ENCODE results near the gene CPNE8. TPM values are rescaled to one million over a fixed set of nuclear protein-coding genes. Genes with fewer than 3 reads are reported as not detected.

The CPNE8 gene
- total RNA-seq, 1 donor from 2014 or later: 2.2 TPM

DNA sequence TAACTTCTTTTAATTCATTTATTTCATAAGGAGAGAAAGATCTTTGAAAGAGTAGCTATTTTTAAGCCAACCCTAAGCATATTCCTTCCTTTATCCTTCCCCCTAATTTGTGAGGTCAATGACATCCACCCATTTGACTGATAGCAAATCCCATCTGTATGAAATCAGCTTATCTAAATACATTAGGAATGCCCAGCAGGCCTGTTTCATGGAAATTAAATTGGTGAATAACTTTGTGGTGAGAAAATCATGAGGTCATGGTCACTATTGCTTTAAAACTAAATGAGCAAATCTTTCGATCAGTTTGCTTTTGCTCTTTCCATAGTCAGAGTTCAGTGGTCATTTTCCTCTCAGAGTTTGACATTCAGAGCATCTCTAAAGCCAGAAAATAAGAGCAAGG lies 256.6 kb downstream of the CPNE8 start:
- intact Hi-C loops (cut with micrococcal nuclease): no loop called here
- no peak overlapping the region for H3K27ac Mint-ChIP-seq
- H3K4me3 Mint-ChIP-seq: no peak overlapping the region
- H3K27me3 Mint-ChIP-seq: no peaks in the 10 kb centered on the region
- no peaks in the 10 kb centered on the region for H3K36me3 Mint-ChIP-seq (ENCODE audit: low read depth)
- ATAC-seq (ENCODE audit: low read depth) (no peak), DNase-seq (no peak)
- POLR2A ChIA-PET: no interaction called here
- H3K4me1 Mint-ChIP-seq: no peaks in the 10 kb centered on the region
- TF ChIP-seq, protein P1, sequence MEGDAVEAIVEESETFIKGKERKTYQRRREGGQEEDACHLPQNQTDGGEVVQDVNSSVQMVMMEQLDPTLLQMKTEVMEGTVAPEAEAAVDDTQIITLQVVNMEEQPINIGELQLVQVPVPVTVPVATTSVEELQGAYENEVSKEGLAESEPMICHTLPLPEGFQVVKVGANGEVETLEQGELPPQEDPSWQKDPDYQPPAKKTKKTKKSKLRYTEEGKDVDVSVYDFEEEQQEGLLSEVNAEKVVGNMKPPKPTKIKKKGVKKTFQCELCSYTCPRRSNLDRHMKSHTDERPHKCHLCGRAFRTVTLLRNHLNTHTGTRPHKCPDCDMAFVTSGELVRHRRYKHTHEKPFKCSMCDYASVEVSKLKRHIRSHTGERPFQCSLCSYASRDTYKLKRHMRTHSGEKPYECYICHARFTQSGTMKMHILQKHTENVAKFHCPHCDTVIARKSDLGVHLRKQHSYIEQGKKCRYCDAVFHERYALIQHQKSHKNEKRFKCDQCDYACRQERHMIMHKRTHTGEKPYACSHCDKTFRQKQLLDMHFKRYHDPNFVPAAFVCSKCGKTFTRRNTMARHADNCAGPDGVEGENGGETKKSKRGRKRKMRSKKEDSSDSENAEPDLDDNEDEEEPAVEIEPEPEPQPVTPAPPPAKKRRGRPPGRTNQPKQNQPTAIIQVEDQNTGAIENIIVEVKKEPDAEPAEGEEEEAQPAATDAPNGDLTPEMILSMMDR (IDR thresholded peaks at IDR 0.05): no peak
- no peaks in the 10 kb centered on the region for H3K9me3 Mint-ChIP-seq
- CTCF ChIA-PET: no interaction called here

DNA sequence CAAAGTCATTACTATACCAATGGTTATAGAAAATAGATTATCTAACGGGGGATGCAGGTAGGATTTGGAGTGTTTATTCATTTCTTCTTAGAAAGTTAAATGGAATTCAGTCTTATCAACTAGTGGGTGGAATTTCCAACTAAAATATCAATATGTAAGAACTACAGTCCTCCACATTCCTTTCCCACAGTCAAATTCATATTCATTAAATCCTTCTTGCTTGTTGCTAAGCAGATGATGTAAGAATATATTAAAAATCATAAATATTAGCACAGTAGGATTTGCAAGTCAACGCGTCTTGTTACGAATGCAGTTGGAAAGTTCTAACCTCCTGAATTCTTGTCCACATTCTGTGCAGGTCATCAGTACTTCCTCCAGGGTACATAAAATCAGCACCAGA lies 259.2 kb downstream of the CPNE8 start:
- TF ChIP-seq, protein P1 (IDR thresholded peaks at IDR 0.05): no peak
- POLR2A ChIA-PET: no interaction called here
- DNase-seq: no peak
- Mint-ChIP-seq H3K27ac (no peak overlapping the region), H3K4me3 (no peak overlapping the region), H3K27me3 (no peaks in the 10 kb centered on the region), H3K9me3 (no peaks in the 10 kb centered on the region), H3K4me1 (no peaks in the 10 kb centered on the region), H3K36me3 (ENCODE audit: low read depth) (no peaks in the 10 kb centered on the region)
- CTCF ChIA-PET: no interaction called here
- no peak for ATAC-seq (ENCODE audit: low read depth)
- intact Hi-C loops (cut with micrococcal nuclease): no loop called here

DNA sequence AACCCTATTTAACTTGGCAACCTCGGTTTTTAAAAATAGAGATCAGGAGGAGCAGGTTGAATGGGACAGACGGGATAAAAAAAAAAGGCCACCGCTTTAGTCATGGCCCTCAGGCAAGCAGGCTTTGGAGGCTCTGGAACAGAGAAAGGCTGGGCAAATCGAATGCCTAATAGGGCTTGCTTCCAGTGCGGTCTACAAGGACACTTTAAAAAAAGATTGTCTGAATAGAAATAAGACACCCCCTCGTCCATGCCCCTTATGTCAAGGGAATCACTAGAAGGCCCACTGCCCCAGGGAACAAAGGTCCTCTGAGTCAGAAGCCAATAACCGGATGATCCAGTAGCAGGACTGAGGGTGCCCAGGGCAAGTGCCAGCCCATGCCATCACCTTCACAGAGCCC lies 265.8 kb downstream of the CPNE8 start:
- TF ChIP-seq, protein P1 (IDR thresholded peaks at IDR 0.05): no peak
- intact Hi-C loops (cut with micrococcal nuclease): no loop called here
- no peaks in the 10 kb centered on the region for H3K4me1 Mint-ChIP-seq
- H3K27me3 Mint-ChIP-seq: no peaks in the 10 kb centered on the region
- DNase-seq (no peak), ATAC-seq (ENCODE audit: low read depth) (no peak)
- ChIA-PET POLR2A (no interaction called here), CTCF (no interaction called here)
- no peaks in the 10 kb centered on the region for H3K36me3 Mint-ChIP-seq (ENCODE audit: low read depth)
- H3K9me3 Mint-ChIP-seq: peaks cover 6% of the 10 kb centered on the region
- H3K4me3 Mint-ChIP-seq: no peak overlapping the region
- no peak overlapping the region for H3K27ac Mint-ChIP-seq

DNA sequence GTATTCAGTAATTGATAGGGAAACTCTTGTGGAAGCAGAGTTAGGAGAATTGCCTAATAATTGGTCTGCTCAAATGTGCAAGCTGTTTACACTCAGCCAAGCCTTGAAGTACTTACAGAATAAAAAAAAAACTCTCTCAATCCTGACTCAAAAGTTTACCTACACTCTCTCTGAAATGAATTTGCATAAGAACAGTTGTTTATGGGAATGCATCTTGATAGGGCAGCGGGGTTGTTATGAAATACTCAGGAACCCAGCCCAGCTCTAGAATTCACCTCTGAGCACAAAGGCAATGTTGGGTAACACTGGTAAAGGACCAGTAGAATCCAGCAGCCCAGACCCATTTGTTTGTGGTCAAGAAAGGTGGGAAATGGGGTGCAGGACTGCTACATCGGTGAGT lies 267.0 kb downstream of the CPNE8 start:
- Mint-ChIP-seq H3K9me3 (peaks cover 6% of the 10 kb centered on the region), H3K4me1 (no peaks in the 10 kb centered on the region), H3K4me3 (no peak overlapping the region), H3K27ac (no peak overlapping the region), H3K36me3 (ENCODE audit: low read depth) (no peaks in the 10 kb centered on the region), H3K27me3 (no peaks in the 10 kb centered on the region)
- no peak for DNase-seq
- intact Hi-C loops (cut with micrococcal nuclease): no loop called here
- ATAC-seq (ENCODE audit: low read depth): no peak
- ChIA-PET CTCF (no interaction called here), POLR2A (no interaction called here)
- TF ChIP-seq, protein P1 (IDR thresholded peaks at IDR 0.05): no peak

DNA sequence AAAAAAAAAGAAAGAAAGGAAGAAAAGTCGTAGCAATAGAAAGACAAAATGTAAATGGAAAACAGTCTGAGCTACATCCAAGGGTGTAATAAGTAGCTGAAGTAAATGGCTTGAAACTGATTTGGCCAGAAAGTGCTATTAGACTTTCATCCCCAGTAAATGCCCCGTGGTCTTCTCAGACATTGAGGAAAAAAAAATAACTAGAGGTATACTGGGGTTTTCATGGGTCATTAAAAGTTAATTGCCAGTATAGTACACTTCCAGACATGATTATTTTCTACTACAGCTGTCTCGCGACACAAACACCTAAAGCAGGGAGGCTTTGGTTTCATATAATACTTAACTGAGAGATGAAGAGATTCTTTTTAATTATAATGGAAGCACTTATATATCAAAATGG lies 271.9 kb downstream of the CPNE8 start:
- peaks cover 6% of the 10 kb centered on the region for H3K9me3 Mint-ChIP-seq
- H3K4me1 Mint-ChIP-seq: no peaks in the 10 kb centered on the region
- intact Hi-C loops (cut with micrococcal nuclease): no loop called here
- ATAC-seq (ENCODE audit: low read depth) (no peak), DNase-seq (no peak)
- ChIA-PET CTCF (no interaction called here), POLR2A (no interaction called here)
- no peak overlapping the region for H3K27ac Mint-ChIP-seq
- TF ChIP-seq, protein P1 (IDR thresholded peaks at IDR 0.05): no peak
- H3K36me3 Mint-ChIP-seq (ENCODE audit: low read depth): no peaks in the 10 kb centered on the region
- no peak overlapping the region for H3K4me3 Mint-ChIP-seq
- H3K27me3 Mint-ChIP-seq: no peaks in the 10 kb centered on the region

Data from activated B cell treated with CpG ODN at 0.5 μM for 24 hours (primary cell).